ENCODE data around the gene KIF2A. TPM values are rescaled to one million over a fixed set of nuclear protein-coding genes. Genes with fewer than 3 reads are reported as not detected.

KIF2A gene
- total RNA-seq, 1 experiment from 2014 or later, result 86.1 TPM

DNA sequence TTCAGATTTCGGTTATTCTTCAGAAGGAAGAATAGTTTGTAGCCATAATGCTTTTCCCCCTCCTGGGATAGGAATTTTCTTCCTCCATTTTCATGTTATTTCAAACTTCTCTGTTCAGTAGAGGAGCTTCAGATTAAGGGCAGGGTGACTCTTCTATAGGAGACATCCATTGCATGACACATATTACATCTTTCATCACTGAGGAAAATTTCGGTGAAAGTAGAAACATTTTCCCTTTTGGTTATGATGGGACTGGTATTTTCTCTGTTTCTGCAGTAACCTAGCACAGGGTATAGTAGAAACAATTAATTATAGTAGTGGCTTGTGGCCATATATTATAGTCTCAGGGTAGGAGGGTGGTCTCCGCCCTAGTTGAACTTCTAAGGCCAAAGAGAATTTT, 107.7 kb downstream of the KIF2A start:
- H3K9ac ChIP-seq (ENCODE audit: extremely low read depth, insufficient read length, low read length), result peak overlapping the region; percentile 70
- TF ChIP-seq, protein P1, sequence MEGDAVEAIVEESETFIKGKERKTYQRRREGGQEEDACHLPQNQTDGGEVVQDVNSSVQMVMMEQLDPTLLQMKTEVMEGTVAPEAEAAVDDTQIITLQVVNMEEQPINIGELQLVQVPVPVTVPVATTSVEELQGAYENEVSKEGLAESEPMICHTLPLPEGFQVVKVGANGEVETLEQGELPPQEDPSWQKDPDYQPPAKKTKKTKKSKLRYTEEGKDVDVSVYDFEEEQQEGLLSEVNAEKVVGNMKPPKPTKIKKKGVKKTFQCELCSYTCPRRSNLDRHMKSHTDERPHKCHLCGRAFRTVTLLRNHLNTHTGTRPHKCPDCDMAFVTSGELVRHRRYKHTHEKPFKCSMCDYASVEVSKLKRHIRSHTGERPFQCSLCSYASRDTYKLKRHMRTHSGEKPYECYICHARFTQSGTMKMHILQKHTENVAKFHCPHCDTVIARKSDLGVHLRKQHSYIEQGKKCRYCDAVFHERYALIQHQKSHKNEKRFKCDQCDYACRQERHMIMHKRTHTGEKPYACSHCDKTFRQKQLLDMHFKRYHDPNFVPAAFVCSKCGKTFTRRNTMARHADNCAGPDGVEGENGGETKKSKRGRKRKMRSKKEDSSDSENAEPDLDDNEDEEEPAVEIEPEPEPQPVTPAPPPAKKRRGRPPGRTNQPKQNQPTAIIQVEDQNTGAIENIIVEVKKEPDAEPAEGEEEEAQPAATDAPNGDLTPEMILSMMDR (conservative IDR thresholded peaks at IDR 0.05), result no peak
- no peak overlapping the region for H2BK5ac ChIP-seq (ENCODE audit: insufficient read length, low read length)
- no peak overlapping the region for H3K18ac ChIP-seq (ENCODE audit: insufficient read length, low read depth, low read length)
- no peaks in the 10 kb centered on the region for H3K23me2 ChIP-seq (ENCODE audit: insufficient read length, low read depth, low read length, poor library complexity, severe bottlenecking)
- Mint-ChIP-seq H3K27me3 (ENCODE audit: low read depth) (no peaks in the 10 kb centered on the region; the same call in 1 of the 2 replicates), H3K4me1 (peaks cover 9 to 13% of the 10 kb centered on the region in 2 experiments), H3K27ac (peak overlapping the region in 2 of 3 experiments; percentile 95 to 99; a peak in 2 of 7 replicates), H3K36me3 (ENCODE audit: insufficient read depth in 1 of 3, low read depth in 3 of 3) (peaks cover 0 to 2% (median 1%) of the 10 kb centered on the region in 3 experiments; a peak in 2 of 7 replicates), H3K4me3 (peak overlapping the region; percentile 93 to 96), H3K9me3 (no peaks in the 10 kb centered on the region)
- no CpG with 5 or more reads among the region's 3 CpGs for WGBS (ENCODE audit: extremely low coverage, insufficient read length, low lambda C conversion rate)
- H3T11ph ChIP-seq (ENCODE audit: low read length), result no peak overlapping the region
- H4K8ac ChIP-seq (replicated peaks; ENCODE audit: insufficient read length, low read depth, low read length), result no peak overlapping the region
- no peak for DNase-seq
- no peak overlapping the region for H3K23ac ChIP-seq (ENCODE audit: insufficient read length, low read depth, low read length)
- no peak overlapping the region for H2AK5ac ChIP-seq (ENCODE audit: insufficient read length, low read length)
- no peaks in the 10 kb centered on the region for H3K27me3 ChIP-seq (ENCODE audit: insufficient read depth, low read length)
- H3K9me3 ChIP-seq (ENCODE audit: control insufficient read depth, low read depth, low read length), result no peaks in the 10 kb centered on the region
- peak overlapping the region; percentile 57 for H3K4me2 ChIP-seq (ENCODE audit: insufficient read depth, insufficient read length, low read length)
- H3K14ac ChIP-seq (ENCODE audit: insufficient read depth, low read length), result no peak overlapping the region
- H2BK12ac ChIP-seq (ENCODE audit: insufficient read length, low read depth, low read length), result no peak overlapping the region
- H2BK15ac ChIP-seq (ENCODE audit: low read depth, low read length), result no peak overlapping the region
- no peak overlapping the region for H3K56ac ChIP-seq (ENCODE audit: insufficient read length, low read depth, low read length)
- no peaks in the 10 kb centered on the region for H3K4me1 ChIP-seq (ENCODE audit: insufficient read depth, low read length)
- no peak overlapping the region for H3K27ac ChIP-seq (ENCODE audit: insufficient read length, low read depth, low read length)
- no peaks in the 10 kb centered on the region for H4K20me1 ChIP-seq (ENCODE audit: control insufficient read depth, insufficient read depth, insufficient read length)
- H3K79me1 ChIP-seq (ENCODE audit: insufficient read depth, low read depth, low read length, poor library complexity, severe bottlenecking), result no peaks in the 10 kb centered on the region
- H3K4ac ChIP-seq (ENCODE audit: low read depth, low read length), result no peak overlapping the region
- no peak overlapping the region for H2AFZ ChIP-seq (ENCODE audit: low read length)
- H4K91ac ChIP-seq (ENCODE audit: insufficient read length, low read depth, low read length), result no peak overlapping the region
- H3K79me2 ChIP-seq (ENCODE audit: insufficient read depth, low read length), result peaks cover 26% of the 10 kb centered on the region
- no peak overlapping the region for H2BK20ac ChIP-seq (ENCODE audit: low read depth, low read length, poor library complexity, severe bottlenecking)
- H2BK120ac ChIP-seq (ENCODE audit: low read depth, low read length, poor library complexity, severe bottlenecking), result no peak overlapping the region
- H4K5ac ChIP-seq (ENCODE audit: insufficient read length, low read depth, low read length), result no peak overlapping the region

All from H9 (cell line).